Esophagus (tissue), 2 donors: ENCODE data around the gene CCDC89. TPM values are rescaled to one million over a fixed set of nuclear protein-coding genes. Genes with fewer than 3 reads are reported as not detected.

ENCODE experiments used
- H3K27ac ChIP-seq, 2 donors: one replicate each; pipeline ENCODE4 v1.5.1; 2013; ENCODE audit warnings: low read depth in 2 of 2, mild to moderate bottlenecking in 2 of 2, inconsistent platforms in 1 of 2, low read length in 1 of 2, moderate library complexity in 1 of 2
- H3K27me3 ChIP-seq, 2 donors: one replicate each; pipeline ENCODE4 v1.6.1; 2013; ENCODE audit warnings: low read length in 2 of 2, control low read depth in 1 of 2, mild to moderate bottlenecking in 1 of 2; ENCODE audit not compliant: insufficient read depth in 2 of 2, control insufficient read depth in 1 of 2
- H3K36me3 ChIP-seq, 2 donors: one replicate each; pipeline ENCODE4 v1.6.1; 2013; ENCODE audit warnings: low read length in 1 of 2; ENCODE audit not compliant: control insufficient read depth in 2 of 2, insufficient read depth in 2 of 2
- H3K4me1 ChIP-seq, 2 donors: one replicate each; pipeline ENCODE4 v1.6.1; 2013; ENCODE audit warnings: low read length in 1 of 2; ENCODE audit not compliant: control insufficient read depth in 2 of 2, insufficient read depth in 2 of 2
- H3K4me3 ChIP-seq, 2 donors: one replicate each; pipeline ENCODE4 v1.5.1; 2013; ENCODE audit warnings: low read length in 2 of 2, mild to moderate bottlenecking in 2 of 2, low read depth in 1 of 2, moderate library complexity in 1 of 2
- H3K9me3 ChIP-seq, 2 donors: one replicate each; pipeline ENCODE4 v1.6.1; 2013; ENCODE audit warnings: mild to moderate bottlenecking in 2 of 2, low read depth in 1 of 2, low read length in 1 of 2, moderate library complexity in 1 of 2; ENCODE audit not compliant: control insufficient read depth in 2 of 2, insufficient read depth in 1 of 2
- WGBS, 2 donors: extraction: QIAGEN DNeasy Blood & Tissue Kit; methylation state at CpG; one replicate each; pipeline ENCODE4 v1.1.7; 2013; 5-methylcytosine and 5-hydroxymethylcytosine counted together
- polyA plus RNA-seq, 2 donors: library from polyadenylated mRNA; stranded (reverse); fragments of 200-250 nt; gene quantifications; one replicate each; pipeline ENCODE4 v1.2.3, GENCODE V29; 2013
- donor health status: healthy with polysubstance abuse.
- donor health status: Bipolar disorder and iron deficiency.

Gene CCDC89
- polyA plus RNA-seq, 2 donors: 0.08 to 0.14 TPM

- 41 to 47% methylated on average over 7 of the region's 7 CpGs for WGBS, 2 donors
- Histone ChIP-seq H3K27ac (peak overlapping the region in 1 of 2 donors; percentile 27), H3K4me3 (no peak overlapping the region), H3K36me3 (no peaks in the 10 kb centered on the region), H3K9me3 (no peaks in the 10 kb centered on the region), H3K4me1 (no peaks in the 10 kb centered on the region), H3K27me3 (no peaks in the 10 kb centered on the region)
Measured at GRCh38 chr11:85718126-85718943, 32.3 kb upstream of the CCDC89 start.

GRCh38 chr11:85717429-85717828, 31.4 kb upstream of the CCDC89 start:
- no peaks in the 10 kb centered on the region for H3K27me3 ChIP-seq
- H3K27ac ChIP-seq: no peak overlapping the region
- H3K9me3 ChIP-seq: no peaks in the 10 kb centered on the region
- 76 to 79% methylated on average over 2 of the region's 2 CpGs for WGBS, 2 donors
- H3K4me1 ChIP-seq: no peaks in the 10 kb centered on the region
- H3K36me3 ChIP-seq: no peaks in the 10 kb centered on the region
- H3K4me3 ChIP-seq: no peak overlapping the region

- Histone ChIP-seq H3K4me3 (no peak overlapping the region), H3K4me1 (no peaks in the 10 kb centered on the region), H3K36me3 (no peaks in the 10 kb centered on the region), H3K9me3 (no peaks in the 10 kb centered on the region), H3K27ac (no peak overlapping the region), H3K27me3 (no peaks in the 10 kb centered on the region)
- WGBS, 2 donors: 89 to 93% methylated on average over 3 of the region's 3 CpGs
Measured at GRCh38 chr11:85712953-85713352, 27.0 kb upstream of the CCDC89 start.

GRCh38 chr11:85710917-85711316, 24.9 kb upstream of the CCDC89 start:
- H3K4me1 ChIP-seq: no peaks in the 10 kb centered on the region
- H3K9me3 ChIP-seq: no peaks in the 10 kb centered on the region

GRCh38 chr11:85709941-85710702, 24.1 kb upstream of the CCDC89 start:
- Histone ChIP-seq H3K36me3 (no peaks in the 10 kb centered on the region), H3K9me3 (no peaks in the 10 kb centered on the region)

More at GRCh38 chr11:85710917-85711316, 24.9 kb upstream of the CCDC89 start:
- Histone ChIP-seq H3K36me3 (no peaks in the 10 kb centered on the region), H3K4me3 (no peak overlapping the region), H3K27me3 (no peaks in the 10 kb centered on the region), H3K27ac (no peak overlapping the region)
- WGBS, 2 donors: 29 to 38% methylated on average over 5 of the region's 5 CpGs

GRCh38 chr11:85705800-85706199, 19.8 kb upstream of the CCDC89 start:
- Histone ChIP-seq H3K27ac (no peak overlapping the region), H3K27me3 (no peaks in the 10 kb centered on the region), H3K4me1 (no peaks in the 10 kb centered on the region), H3K36me3 (no peaks in the 10 kb centered on the region), H3K4me3 (no peak overlapping the region), H3K9me3 (no peaks in the 10 kb centered on the region)

More at GRCh38 chr11:85709941-85710702, 24.1 kb upstream of the CCDC89 start:
- Histone ChIP-seq H3K4me3 (no peak overlapping the region), H3K27me3 (no peaks in the 10 kb centered on the region), H3K27ac (no peak overlapping the region), H3K4me1 (no peaks in the 10 kb centered on the region)
- 86 to 92% methylated on average over 5 of the region's 5 CpGs for WGBS, 2 donors

GRCh38 chr11:85704967-85705366, 19.0 kb upstream of the CCDC89 start:
- 97% methylated on average over 3 of the region's 3 CpGs for WGBS, 2 donors
- Histone ChIP-seq H3K9me3 (no peaks in the 10 kb centered on the region), H3K4me3 (no peak overlapping the region), H3K36me3 (no peaks in the 10 kb centered on the region), H3K27me3 (no peaks in the 10 kb centered on the region), H3K4me1 (no peaks in the 10 kb centered on the region), H3K27ac (no peak overlapping the region)

GRCh38 chr11:85699957-85700741, 14.2 kb upstream of the CCDC89 start:
- Histone ChIP-seq H3K4me3 (no peak overlapping the region), H3K4me1 (no peaks in the 10 kb centered on the region), H3K9me3 (no peaks in the 10 kb centered on the region), H3K27ac (no peak overlapping the region), H3K36me3 (no peaks in the 10 kb centered on the region), H3K27me3 (no peaks in the 10 kb centered on the region)
- WGBS, 2 donors: 59 to 74% methylated on average over 2 of the region's 2 CpGs

GRCh38 chr11:85698195-85698594, 12.2 kb upstream of the CCDC89 start:
- no peaks in the 10 kb centered on the region for H3K4me1 ChIP-seq
- 55 to 75% methylated on average over 1 of the region's 1 CpG for WGBS, 2 donors
- H3K36me3 ChIP-seq: no peaks in the 10 kb centered on the region
- no peak overlapping the region for H3K27ac ChIP-seq
- H3K27me3 ChIP-seq: no peaks in the 10 kb centered on the region
- H3K9me3 ChIP-seq: no peaks in the 10 kb centered on the region
- no peak overlapping the region for H3K4me3 ChIP-seq
